Prostate gland (tissue), 2 donors: ENCODE data around the gene CASKIN1. TPM values are rescaled to one million over a fixed set of nuclear protein-coding genes. Genes with fewer than 3 reads are reported as not detected.
A peak's percentile ranks its signal among the peaks of the same experiment; 100 is the strongest.

Experiments used
- DNase-seq: peaks from one replicate; pipeline ENCODE4 v3.0.0-alpha.2; 2019; ENCODE audit warnings: low spot score
- H3K27ac ChIP-seq, 2 donors: fragments of 200-600 bp; sonication (generic); 2 replicates each; pipeline ENCODE4 v1.5.1; 2017 to 2019
- H3K27me3 ChIP-seq: fragments of 200-600 bp; sonication (generic); replicated peaks from 2 replicates; pipeline ENCODE4 v1.5.1; 2019; ENCODE audit not compliant: insufficient read depth
- H3K36me3 ChIP-seq, 2 donors: fragments of 200-600 bp; sonication (generic); 1 replicate in 1 of 2; 2 replicates in 1 of 2; pipeline versions ENCODE4 v1.5.1 to v1.8.1; 2017 to 2019
- H3K4me1 ChIP-seq: fragments of 200-600 bp; sonication (generic); replicated peaks from 2 replicates; pipeline ENCODE4 v1.5.1; 2019
- H3K4me3 ChIP-seq, 2 donors: fragments of 200-600 bp; sonication (generic); 2 replicates each; pipeline ENCODE4 v1.5.1; 2017 to 2019
- H3K9me3 ChIP-seq: fragments of 200-600 bp; sonication (generic); 2 replicates; pipeline ENCODE4 v1.5.1; 2017
- CTCF ChIP-seq, 4 experiments: fragments of 200-600 bp in 2 of 4; fragments of 450-650 bp in 2 of 4; sonication (generic) in 2 of 4; IDR thresholded peaks; 1 replicate in 3 of 4; 2 replicates in 1 of 4; pipeline ENCODE4 v1.5.1; 2016 to 2019; ENCODE audit warnings: antibody characterized with exemption in 4 of 4, mild to moderate bottlenecking in 2 of 4, moderate library complexity in 2 of 4
- POLR2A ChIP-seq: fragments of 450-650 bp; IDR thresholded peaks from one replicate; pipeline ENCODE4 v1.6.1; 2016; ENCODE audit warnings: antibody characterized with exemption, mild to moderate bottlenecking
- POLR2AphosphoS5 ChIP-seq: sonication (generic); formaldehyde crosslinking; IDR thresholded peaks from one replicate; pipeline ENCODE4 v1.6.1; 2017; ENCODE audit warnings: antibody characterized with exemption
- WGBS: methylation state at CpG from one replicate; pipeline ENCODE4 v1.1.5; 2018; 5-methylcytosine and 5-hydroxymethylcytosine counted together
- intact Hi-C: fragments of 100-400 bp; cut with DNase I; formaldehyde crosslinking; loops from one replicate; pipeline ENCODE4 v1.14.2; 2022
- total RNA-seq, 2 donors: library from RNA; depleted of rRNA; stranded (reverse); fragments of >200 nt; gene quantifications; one replicate each; pipeline ENCODE4 v1.1.0, GENCODE V29; 2016

CASKIN1 gene
- total RNA-seq, 2 donors from 2014 or later: 0.77 to 5.3 TPM

GRCh38 chr16:2166263-2167067, 29.9 kb downstream of the CASKIN1 start:
- H3K4me1 ChIP-seq: peaks cover 13% of the 10 kb centered on the region
- no peak for DNase-seq
- TF ChIP-seq CTCF (IDR thresholded peaks at IDR 0.05) (no peak), POLR2AphosphoS5 (no peak), POLR2A (no peak)
- H3K27me3 ChIP-seq: no peaks in the 10 kb centered on the region
- no peak overlapping the region for H3K27ac ChIP-seq
- intact Hi-C loops: no loop called here
- H3K36me3 ChIP-seq: peaks cover 0 to 4% of the 10 kb centered on the region in 2 donors
- H3K9me3 ChIP-seq: no peaks in the 10 kb centered on the region
- WGBS: 84% methylated on average over 17 of the region's 17 CpGs
- H3K4me3 ChIP-seq: no peak overlapping the region

GRCh38 chr16:2165861-2166260, 30.5 kb downstream of the CASKIN1 start:
- peaks cover 0 to 4% of the 10 kb centered on the region in 2 donors for H3K36me3 ChIP-seq

GRCh38 chr16:2163211-2163881, 33.1 kb downstream of the CASKIN1 start:
- Histone ChIP-seq H3K36me3 (peaks cover 0 to 4% of the 10 kb centered on the region in 2 donors), H3K4me1 (peaks cover 13% of the 10 kb centered on the region), H3K4me3 (no peak overlapping the region), H3K9me3 (no peaks in the 10 kb centered on the region), H3K27me3 (no peaks in the 10 kb centered on the region), H3K27ac (peak overlapping the region; percentile 59 to 68)
- WGBS: 43% methylated on average over 25 of the region's 26 CpGs
- peak; percentile 64 for DNase-seq
- intact Hi-C loops: no loop called here
- TF ChIP-seq POLR2AphosphoS5 (no peak), POLR2A (no peak), CTCF (IDR thresholded peaks at IDR 0.05) (no peak)

More at GRCh38 chr16:2165861-2166260, 30.5 kb downstream of the CASKIN1 start:
- H3K4me1 ChIP-seq: peaks cover 13% of the 10 kb centered on the region
- H3K4me3 ChIP-seq: no peak overlapping the region
- H3K27me3 ChIP-seq: no peaks in the 10 kb centered on the region
- TF ChIP-seq POLR2A (no peak), CTCF (IDR thresholded peaks at IDR 0.05) (no peak), POLR2AphosphoS5 (no peak)
- no peaks in the 10 kb centered on the region for H3K9me3 ChIP-seq
- intact Hi-C loops: no loop called here
- over 99% methylated on average over 12 of the region's 12 CpGs for WGBS
- DNase-seq: no peak
- no peak overlapping the region for H3K27ac ChIP-seq

- TF ChIP-seq CTCF (IDR thresholded peaks at IDR 0.05) (no peak), POLR2AphosphoS5 (no peak), POLR2A (no peak)
- 34% methylated on average over 13 of the region's 13 CpGs for WGBS
- H3K27me3 ChIP-seq: no peaks in the 10 kb centered on the region
- intact Hi-C loops: no loop called here
- no peaks in the 10 kb centered on the region for H3K9me3 ChIP-seq
- peak overlapping the region; percentile 59 to 68 for H3K27ac ChIP-seq
- no peak overlapping the region for H3K4me3 ChIP-seq
- no peak for DNase-seq
- H3K4me1 ChIP-seq: peaks cover 13% of the 10 kb centered on the region
- no peaks in the 10 kb centered on the region for H3K36me3 ChIP-seq
Observed at GRCh38 chr16:2162676-2163118, 33.7 kb downstream of the CASKIN1 start.
